Stimulated activated naive B cell treated with anti-CD40 and anti-IgM and Interleukin-4, amounts not matched to agents 10 μg/mL and 1 μg/mL and 100 μg/mL, for 72 hours (primary cell): Measurements from ENCODE around the gene NCKAP5L.

Experiments
- ATAC-seq, 2 donors: fragments of 150-1000 bp; cut with Tn5 transposase; replicated peaks; 2 replicates each; pipeline ENCODE4 v1.10.0; 2021; ENCODE audit warnings: moderate library complexity in 1 of 2
- DNase-seq: peaks from one replicate; pipeline ENCODE4 v3.0.0; 2021
- H3K27ac Mint-ChIP-seq: one replicate; pipeline ENCODE4 v1.8.0; 2022; ENCODE audit warnings: mild to moderate bottlenecking, mixed read lengths
- H3K27me3 Mint-ChIP-seq, 2 donors: one replicate each; pipeline ENCODE4 v1.8.0; 2022; ENCODE audit warnings: mixed read lengths in 2 of 2
- H3K36me3 Mint-ChIP-seq, 2 donors: one replicate each; pipeline ENCODE4 v1.8.0; 2022; ENCODE audit warnings: mixed read lengths in 2 of 2, mild to moderate bottlenecking in 1 of 2
- H3K4me1 Mint-ChIP-seq, 2 donors: one replicate each; pipeline ENCODE4 v1.8.0; 2022; ENCODE audit warnings: mixed read lengths in 2 of 2, mild to moderate bottlenecking in 1 of 2
- H3K4me3 Mint-ChIP-seq, 2 donors: one replicate each; pipeline ENCODE4 v1.8.0; 2022; ENCODE audit warnings: mild to moderate bottlenecking in 2 of 2, mixed read lengths in 2 of 2, moderate library complexity in 1 of 2
- H3K9me3 Mint-ChIP-seq, 2 donors: one replicate each; pipeline ENCODE4 v1.8.0; 2022; ENCODE audit warnings: mixed read lengths in 2 of 2, mild to moderate bottlenecking in 1 of 2

Gene NCKAP5L

DNA sequence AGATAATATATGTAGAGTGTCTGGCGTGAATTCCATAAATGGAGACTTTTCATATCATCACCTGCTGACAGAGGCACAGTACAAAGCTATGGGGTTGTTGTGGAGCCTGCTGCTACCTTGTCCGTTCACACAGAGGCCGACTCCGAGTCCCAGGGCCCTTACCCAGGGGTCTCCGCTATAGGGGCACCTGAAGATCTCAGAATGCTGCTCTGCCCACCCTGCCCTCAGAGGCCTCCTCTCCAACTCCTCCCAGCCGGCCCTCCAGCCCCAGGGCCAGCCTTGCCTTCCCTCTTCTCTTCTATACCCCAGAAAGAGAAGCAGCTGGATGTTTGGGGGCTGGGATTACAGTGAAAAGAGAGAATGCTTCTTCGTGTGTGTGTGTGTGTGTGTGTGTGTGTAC lies 21.3 kb downstream of the NCKAP5L start:
- ATAC-seq, result no peak
- no peak overlapping the region for H3K4me3 Mint-ChIP-seq
- peaks cover 12 to 16% of the 10 kb centered on the region in 2 donors for H3K4me1 Mint-ChIP-seq
- H3K27me3 Mint-ChIP-seq, result no peaks in the 10 kb centered on the region
- no peaks in the 10 kb centered on the region for H3K9me3 Mint-ChIP-seq
- peaks cover 10 to 22% of the 10 kb centered on the region in 2 donors for H3K36me3 Mint-ChIP-seq
- no peak overlapping the region for H3K27ac Mint-ChIP-seq
- no peak for DNase-seq

DNA sequence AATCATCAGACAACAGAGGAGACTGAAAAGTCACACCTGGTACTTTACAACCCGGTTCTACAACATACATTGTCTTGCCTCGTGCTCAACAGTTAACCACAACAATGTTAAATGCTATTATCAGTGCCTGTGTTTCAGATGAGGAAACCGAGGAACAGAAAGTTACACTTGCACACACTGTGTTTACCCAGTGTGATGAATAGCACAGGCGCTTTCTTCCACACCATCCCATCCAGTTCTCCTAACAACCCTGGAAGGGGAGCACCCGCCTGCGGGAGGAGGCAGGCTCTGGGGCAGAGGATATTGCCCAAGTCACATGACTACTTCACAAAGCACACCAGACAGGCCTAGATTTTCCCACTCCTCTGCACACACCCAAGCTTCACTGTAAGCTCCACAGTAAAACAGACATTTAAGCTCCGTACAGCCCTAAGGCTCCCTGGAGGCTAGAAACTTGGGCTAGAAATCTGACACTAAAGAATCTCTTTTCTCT lies 21.8 kb downstream of the NCKAP5L start:
- DNase-seq (no peak), ATAC-seq (no peak)
- no peak overlapping the region for H3K4me3 Mint-ChIP-seq
- peaks cover 7 to 11% of the 10 kb centered on the region in 2 donors for H3K4me1 Mint-ChIP-seq
- peaks cover 12 to 25% of the 10 kb centered on the region in 2 donors for H3K36me3 Mint-ChIP-seq
- no peaks in the 10 kb centered on the region for H3K27me3 Mint-ChIP-seq
- no peak overlapping the region for H3K27ac Mint-ChIP-seq
- H3K9me3 Mint-ChIP-seq, result no peaks in the 10 kb centered on the region

GRCh38 chr12:49805409-49805808 lies 22.8 kb downstream of the NCKAP5L start:
- H3K4me3 Mint-ChIP-seq, result no peak overlapping the region
- DNase-seq, result no peak
- no peak for ATAC-seq
- H3K36me3 Mint-ChIP-seq, result peaks cover 15 to 27% of the 10 kb centered on the region in 2 donors
- H3K27me3 Mint-ChIP-seq, result no peaks in the 10 kb centered on the region
- H3K9me3 Mint-ChIP-seq, result no peaks in the 10 kb centered on the region
- peaks cover 2 to 5% of the 10 kb centered on the region in 2 donors for H3K4me1 Mint-ChIP-seq
- H3K27ac Mint-ChIP-seq, result no peak overlapping the region

- peaks cover 19 to 32% of the 10 kb centered on the region in 2 donors for H3K36me3 Mint-ChIP-seq
- no peak overlapping the region for H3K27ac Mint-ChIP-seq
- no peak for ATAC-seq
- H3K4me1 Mint-ChIP-seq, result peaks cover 0 to 3% of the 10 kb centered on the region in 2 donors
- H3K9me3 Mint-ChIP-seq, result no peaks in the 10 kb centered on the region
- H3K27me3 Mint-ChIP-seq, result no peaks in the 10 kb centered on the region
- DNase-seq, result no peak
- H3K4me3 Mint-ChIP-seq, result no peak overlapping the region
Measured at GRCh38 chr12:49804821-49805220, 23.4 kb downstream of the NCKAP5L start.

- Mint-ChIP-seq H3K4me3 (no peak overlapping the region), H3K4me1 (no peaks in the 10 kb centered on the region), H3K27ac (no peak overlapping the region), H3K36me3 (peaks cover 25 to 38% of the 10 kb centered on the region in 2 donors), H3K9me3 (no peaks in the 10 kb centered on the region), H3K27me3 (no peaks in the 10 kb centered on the region)
- ATAC-seq (no peak), DNase-seq (no peak)
Measured at GRCh38 chr12:49803693-49804450, 24.3 kb downstream of the NCKAP5L start.

GRCh38 chr12:49801141-49802063 lies 26.8 kb downstream of the NCKAP5L start:
- peaks cover 28 to 43% of the 10 kb centered on the region in 2 donors for H3K36me3 Mint-ChIP-seq
- H3K4me3 Mint-ChIP-seq, result no peak overlapping the region
- no peaks in the 10 kb centered on the region for H3K4me1 Mint-ChIP-seq
- no peaks in the 10 kb centered on the region for H3K9me3 Mint-ChIP-seq
- no peak for ATAC-seq
- no peak overlapping the region for H3K27ac Mint-ChIP-seq
- no peak for DNase-seq
- H3K27me3 Mint-ChIP-seq, result no peaks in the 10 kb centered on the region

DNA sequence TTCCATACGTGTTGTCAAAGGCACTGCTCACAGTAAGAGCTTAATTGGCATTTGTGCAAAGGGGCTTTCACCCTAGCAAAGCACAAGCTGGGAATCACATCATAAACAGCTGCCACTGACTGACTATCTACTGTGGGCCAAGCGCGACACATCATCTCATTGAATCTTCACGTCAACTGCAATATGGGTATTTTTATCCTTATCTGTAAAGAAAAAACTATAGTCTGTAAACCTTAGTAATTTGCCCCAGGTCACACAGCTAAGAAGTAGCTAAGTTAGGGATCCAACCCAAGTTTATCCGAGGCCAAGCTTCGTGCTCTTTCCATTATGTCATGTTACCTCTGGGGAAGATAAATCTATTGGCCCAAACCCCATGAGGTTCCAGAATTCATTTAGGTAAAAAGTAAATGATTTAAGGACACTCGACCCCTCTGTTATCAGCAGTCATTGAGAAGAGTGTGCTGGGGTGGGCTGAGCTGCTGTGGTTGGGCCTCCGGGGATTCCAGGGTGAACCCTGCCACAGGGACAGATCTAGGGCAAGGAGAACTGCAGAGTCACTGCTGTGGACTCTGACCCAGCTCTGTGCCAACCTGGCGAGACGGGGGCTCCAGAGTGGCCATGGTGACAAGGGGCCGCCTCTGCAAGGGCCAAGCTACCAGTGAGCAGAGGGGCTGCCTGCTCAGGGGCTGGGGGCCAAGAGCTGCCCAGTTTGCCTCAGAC lies 27.6 kb downstream of the NCKAP5L start:
- Mint-ChIP-seq H3K4me1 (no peaks in the 10 kb centered on the region), H3K27me3 (no peaks in the 10 kb centered on the region), H3K27ac (no peak overlapping the region), H3K4me3 (no peak overlapping the region), H3K9me3 (no peaks in the 10 kb centered on the region), H3K36me3 (peaks cover 36 to 44% of the 10 kb centered on the region in 2 donors)
- ATAC-seq, result no peak
- DNase-seq, result no peak

DNA sequence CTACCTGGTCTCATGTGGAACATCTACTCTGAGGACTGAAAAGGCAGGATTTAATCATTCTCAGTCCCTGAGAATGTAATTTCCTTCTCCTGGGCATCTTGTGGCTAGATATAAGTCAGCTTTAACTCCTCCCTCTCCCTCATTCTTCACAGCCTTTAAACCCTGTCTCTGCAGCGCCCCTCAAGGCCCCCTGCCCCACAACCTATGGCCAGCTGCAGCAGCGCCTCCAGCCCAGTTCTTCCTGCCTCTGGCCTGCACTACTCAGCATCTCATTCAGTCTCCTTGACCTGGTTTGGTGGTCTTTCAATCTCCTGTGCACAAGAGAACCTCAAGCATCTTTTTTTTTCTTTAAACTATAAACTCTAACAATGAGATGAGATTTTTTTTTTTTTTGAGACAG lies 29.3 kb downstream of the NCKAP5L start:
- Mint-ChIP-seq H3K27ac (no peak overlapping the region), H3K9me3 (no peaks in the 10 kb centered on the region), H3K4me3 (no peak overlapping the region), H3K4me1 (no peaks in the 10 kb centered on the region), H3K27me3 (no peaks in the 10 kb centered on the region), H3K36me3 (peaks cover 33 to 40% of the 10 kb centered on the region in 2 donors)
- DNase-seq, result no peak
- no peak for ATAC-seq

GRCh38 chr12:49798248-49798647 lies 30.0 kb downstream of the NCKAP5L start:
- H3K4me3 Mint-ChIP-seq, result no peak overlapping the region
- ATAC-seq, result no peak
- H3K36me3 Mint-ChIP-seq, result peaks cover 34 to 40% of the 10 kb centered on the region in 2 donors
- no peak overlapping the region for H3K27ac Mint-ChIP-seq
- no peaks in the 10 kb centered on the region for H3K27me3 Mint-ChIP-seq
- H3K4me1 Mint-ChIP-seq, result no peaks in the 10 kb centered on the region
- no peaks in the 10 kb centered on the region for H3K9me3 Mint-ChIP-seq
- DNase-seq, result no peak

DNA sequence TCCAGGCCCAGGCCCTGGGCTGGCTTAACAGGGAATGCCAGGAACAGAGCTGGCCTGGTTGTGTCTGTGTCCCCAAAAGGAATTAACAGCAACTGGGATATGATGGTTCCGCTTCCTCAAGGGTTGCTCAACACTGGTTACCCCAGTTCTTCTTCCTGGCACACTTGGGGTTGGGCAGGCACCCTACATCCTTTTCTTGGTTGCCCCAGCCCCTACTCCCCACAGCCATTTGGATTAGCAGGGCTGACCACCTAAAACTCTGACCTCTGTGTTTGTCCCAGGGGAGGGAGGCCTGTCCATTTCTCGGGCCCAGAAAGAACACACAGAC lies 30.8 kb downstream of the NCKAP5L start:
- Mint-ChIP-seq H3K4me1 (no peaks in the 10 kb centered on the region), H3K4me3 (no peak overlapping the region), H3K27ac (no peak overlapping the region), H3K27me3 (no peaks in the 10 kb centered on the region), H3K9me3 (no peaks in the 10 kb centered on the region), H3K36me3 (peaks cover 29 to 35% of the 10 kb centered on the region in 2 donors)
- DNase-seq, result no peak
- ATAC-seq, result no peak

DNA sequence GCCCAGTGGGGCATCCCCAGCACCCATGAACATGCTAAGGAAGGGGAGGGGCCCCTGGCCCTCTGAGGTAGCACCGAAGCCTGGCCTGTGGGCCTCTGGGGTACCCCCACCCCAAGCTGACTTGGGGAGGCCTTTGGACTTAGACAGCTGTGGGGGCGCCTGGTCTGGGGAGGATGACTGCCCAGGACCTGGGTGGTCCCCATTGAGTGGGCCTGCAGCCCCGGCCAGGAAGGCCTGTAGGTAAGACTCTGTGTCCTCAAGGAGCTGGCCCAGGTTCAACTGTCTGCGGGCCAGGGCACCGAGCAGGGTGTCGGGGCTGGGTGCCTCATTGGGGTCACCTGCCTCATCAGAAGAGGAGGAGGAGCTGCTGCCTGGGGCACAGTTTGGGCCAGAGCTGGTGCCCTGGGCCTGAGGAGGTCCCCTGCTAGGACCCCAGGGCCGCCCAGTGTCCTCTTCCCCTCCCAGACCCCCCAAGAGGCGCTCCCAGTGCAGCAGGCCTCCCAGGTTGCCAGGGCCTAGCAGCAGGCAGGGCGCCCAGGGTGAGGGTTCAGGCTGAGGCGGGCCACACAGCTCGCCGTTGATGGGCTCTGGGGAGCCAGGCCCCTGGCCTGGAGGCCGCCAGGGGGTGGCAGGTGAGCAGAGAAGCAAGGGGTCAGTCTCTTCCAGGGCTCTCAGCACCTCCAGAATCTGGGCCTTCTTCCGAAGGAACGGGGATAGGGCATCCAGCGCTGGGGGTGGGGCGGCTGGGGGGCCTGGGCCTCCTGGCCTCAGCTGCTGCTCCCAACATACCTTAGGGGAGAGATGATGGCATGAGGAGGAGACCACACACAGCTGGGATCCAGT lies 31.4 kb downstream of the NCKAP5L start:
- Mint-ChIP-seq H3K4me3 (no peak overlapping the region), H3K27me3 (no peaks in the 10 kb centered on the region), H3K27ac (no peak overlapping the region), H3K36me3 (peaks cover 29 to 35% of the 10 kb centered on the region in 2 donors), H3K4me1 (no peaks in the 10 kb centered on the region), H3K9me3 (no peaks in the 10 kb centered on the region)
- ATAC-seq, result no peak
- DNase-seq, result no peak

GRCh38 chr12:49796155-49796554 lies 32.1 kb downstream of the NCKAP5L start:
- no peak overlapping the region for H3K4me3 Mint-ChIP-seq
- no peaks in the 10 kb centered on the region for H3K4me1 Mint-ChIP-seq
- ATAC-seq, result no peak
- DNase-seq, result no peak
- H3K9me3 Mint-ChIP-seq, result no peaks in the 10 kb centered on the region
- H3K27ac Mint-ChIP-seq, result no peak overlapping the region
- H3K36me3 Mint-ChIP-seq, result peaks cover 27 to 29% of the 10 kb centered on the region in 2 donors
- H3K27me3 Mint-ChIP-seq, result no peaks in the 10 kb centered on the region

- Mint-ChIP-seq H3K36me3 (peaks cover 26 to 33% of the 10 kb centered on the region in 2 donors), H3K27ac (no peak overlapping the region), H3K4me3 (no peak overlapping the region), H3K9me3 (no peaks in the 10 kb centered on the region), H3K4me1 (no peaks in the 10 kb centered on the region), H3K27me3 (no peaks in the 10 kb centered on the region)
- ATAC-seq, result no peak
- DNase-seq, result no peak
Measured at GRCh38 chr12:49795654-49796105, 32.5 kb downstream of the NCKAP5L start.
